PC-3 (cell line): ENCODE data around the gene IRF3.

Experiments
- CTCF ChIP-seq: fragments of 300-600 bp; sonication (generic); conservative IDR thresholded peaks from 2 replicates; pipeline ENCODE4 v1.5.1; 2017; ENCODE audit warnings: antibody characterized with exemption, low read depth, mild to moderate bottlenecking, low read length
- EZH2 ChIP-seq: fragments of 300-600 bp; sonication (generic); IDR thresholded peaks from one replicate; pipeline ENCODE4 v1.6.1; 2017; ENCODE audit warnings: antibody characterized with exemption, mild to moderate bottlenecking, low read length; ENCODE audit not compliant: unreplicated experiment
- EZH2phosphoT487 ChIP-seq: fragments of 300-600 bp; sonication (generic); IDR thresholded peaks from 2 replicates; pipeline ENCODE4 v1.6.1; 2018; ENCODE audit warnings: mild to moderate bottlenecking, antibody characterized with exemption, low read length, borderline replicate concordance

GRCh38 chr19:49680421-49681351 is 15.0 kb upstream of the IRF3 start:
- peak; percentile 97 for TF ChIP-seq CTCF
- TF ChIP-seq EZH2 = no peak
- TF ChIP-seq EZH2phosphoT487 = no peak
